ENCODE data around the gene GABBR2.

GABBR2 gene

GRCh38 chr9:98383758-98384157 is 325.0 kb downstream of the GABBR2 start:
- no peak for DNase-seq

DNA sequence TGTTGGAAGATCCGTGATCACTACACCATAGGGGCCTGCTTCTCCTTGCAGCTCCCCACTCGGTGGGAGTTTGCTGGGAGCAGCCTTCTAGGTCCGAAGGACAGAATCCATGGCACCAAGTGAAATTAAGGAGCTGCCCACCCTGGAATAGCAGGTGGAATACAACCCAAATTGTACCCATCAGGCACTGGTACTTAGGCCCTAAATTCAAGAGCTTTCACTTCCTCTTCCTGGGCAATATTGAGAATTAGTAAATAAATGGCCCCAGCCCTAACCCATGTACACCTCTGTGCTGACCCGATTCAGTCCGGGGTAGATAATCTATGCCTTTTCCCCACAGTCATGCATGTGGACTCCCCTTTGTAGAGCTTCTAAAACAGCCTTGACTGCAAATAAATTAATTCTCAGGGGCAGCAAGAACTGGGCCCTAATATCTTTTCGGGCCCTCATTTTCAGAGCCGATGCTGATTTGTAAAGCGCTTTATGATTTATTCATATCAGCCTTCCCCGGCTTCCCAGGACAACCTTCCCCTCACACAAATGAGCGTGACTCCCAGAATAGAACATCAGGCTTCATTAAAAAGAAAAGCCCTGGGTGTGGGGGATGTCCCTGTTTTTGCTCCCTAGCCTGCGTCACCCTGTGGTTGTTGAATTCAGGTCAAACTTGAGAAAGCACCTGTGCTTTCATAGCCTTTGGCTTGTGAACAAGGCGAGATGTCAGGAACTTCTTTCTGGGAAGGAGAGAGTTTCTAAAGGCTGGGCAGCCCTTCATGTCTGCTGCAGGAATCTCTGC is 327.2 kb downstream of the GABBR2 start:
- no peak for DNase-seq

GRCh38 chr9:98380065-98380681 is 328.6 kb downstream of the GABBR2 start:
- DNase-seq = no peak

- DNase-seq = no peak
These were observed 329.2 kb downstream of the GABBR2 start for GRCh38 chr9:98379572-98379971.

- no peak for DNase-seq
These were observed 329.9 kb downstream of the GABBR2 start for GRCh38 chr9:98378794-98379193.

- no peak for DNase-seq
These were observed 330.4 kb downstream of the GABBR2 start for GRCh38 chr9:98378206-98378780.

- DNase-seq = no peak
These were observed 333.5 kb downstream of the GABBR2 start for GRCh38 chr9:98375138-98375726.

DNA sequence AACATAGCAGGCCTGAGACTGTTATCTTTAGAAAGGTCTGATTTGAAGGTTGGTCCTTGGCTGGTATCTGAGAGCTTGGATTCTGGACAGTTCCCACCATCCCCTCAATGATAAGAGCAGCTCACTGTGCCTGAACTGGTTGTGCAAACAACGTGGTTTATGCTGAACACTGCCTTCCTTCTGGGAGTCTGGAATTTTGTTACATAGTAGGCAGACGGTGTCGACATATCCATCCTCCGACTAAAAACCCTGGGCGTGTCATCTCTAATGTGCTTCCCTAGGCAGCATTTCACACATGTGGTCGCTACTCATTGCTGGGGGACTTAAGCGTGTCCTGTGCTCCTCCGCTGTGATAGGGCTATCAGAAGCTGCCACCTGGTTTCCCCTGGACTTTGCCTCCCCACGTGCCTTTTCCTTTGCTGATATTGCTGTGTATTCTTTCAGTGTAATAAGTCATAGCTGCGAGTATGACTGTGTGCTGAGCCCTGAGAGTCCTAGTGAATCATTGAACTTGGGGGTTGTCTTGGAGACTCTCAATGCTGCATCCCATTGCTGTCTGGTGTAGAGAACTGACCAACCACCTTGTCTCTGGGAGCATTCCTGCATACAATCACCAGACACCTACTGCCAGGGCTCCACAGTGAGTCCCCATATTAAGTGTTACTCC is 334.2 kb downstream of the GABBR2 start:
- DNase-seq = no peak

GRCh38 chr9:98373609-98374008 is 335.1 kb downstream of the GABBR2 start:
- no peak for DNase-seq

DNA sequence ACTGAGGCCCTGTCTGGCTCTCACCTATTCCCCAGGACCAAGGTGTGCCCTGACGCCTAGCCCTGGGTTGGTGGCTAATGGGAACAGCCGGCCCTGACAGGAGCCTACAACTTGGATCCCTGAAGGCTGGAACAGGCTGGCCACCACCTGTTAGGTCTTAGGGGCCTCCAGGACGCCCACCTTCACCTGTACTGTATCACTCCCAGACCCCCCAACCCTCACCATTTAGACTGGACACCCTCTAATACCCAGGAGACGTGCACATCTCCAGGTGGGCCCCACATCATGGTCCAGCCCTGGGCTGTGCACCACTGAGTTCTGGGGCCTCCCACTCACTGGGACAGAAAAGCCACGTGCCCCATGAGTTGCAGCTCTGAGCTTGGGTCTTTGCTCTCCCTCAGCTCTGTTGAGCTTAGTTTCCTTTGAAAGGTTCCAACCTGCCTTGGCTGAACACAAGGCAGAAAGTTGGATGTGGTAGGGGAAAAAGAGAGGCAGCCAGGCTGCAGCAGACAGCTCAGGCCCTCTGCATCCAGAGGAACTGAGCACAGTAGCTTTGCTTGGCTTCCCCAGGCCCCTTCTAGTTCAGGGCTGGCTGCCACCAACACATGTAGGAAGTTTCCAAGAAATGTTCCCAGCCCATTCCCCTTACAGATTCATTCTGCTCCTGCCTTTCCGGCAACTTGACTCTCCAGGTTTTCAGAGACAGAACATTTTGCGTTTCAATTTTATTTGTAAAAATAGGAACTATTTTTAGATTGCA is 336.5 kb downstream of the GABBR2 start:
- no peak for DNase-seq

- no peak for DNase-seq
These were observed 337.8 kb downstream of the GABBR2 start for GRCh38 chr9:98370976-98371315.

- no peak for DNase-seq
These were observed 338.3 kb downstream of the GABBR2 start for GRCh38 chr9:98370300-98370975.

- DNase-seq = no peak
These were observed 338.8 kb downstream of the GABBR2 start for GRCh38 chr9:98369896-98370295.

GRCh38 chr9:98369471-98369870 is 339.3 kb downstream of the GABBR2 start:
- DNase-seq = no peak

- DNase-seq = no peak
These were observed 339.7 kb downstream of the GABBR2 start for GRCh38 chr9:98369066-98369425.

GRCh38 chr9:98368366-98369065 is 340.2 kb downstream of the GABBR2 start:
- DNase-seq = no peak

DNA sequence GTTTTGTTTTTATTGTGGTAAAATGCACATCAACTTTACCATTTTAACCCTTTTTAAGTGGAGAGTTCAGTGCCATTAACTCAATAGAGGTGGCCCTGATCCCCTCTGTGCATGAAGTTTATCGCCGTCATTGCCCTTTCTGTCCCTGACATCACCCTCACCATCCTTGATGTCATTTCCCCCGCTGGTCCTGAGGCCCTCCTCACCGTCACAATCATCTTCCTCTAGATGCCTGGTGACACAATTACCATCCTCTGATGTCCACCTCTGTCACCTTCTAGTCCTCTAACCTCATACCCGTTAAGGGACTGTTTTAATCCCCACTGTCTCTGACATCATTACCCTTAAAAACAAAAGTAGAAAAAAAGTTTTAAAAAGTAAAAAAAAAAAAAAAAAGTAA is 340.8 kb downstream of the GABBR2 start:
- DNase-seq = no peak

GRCh38 chr9:98367371-98367900 is 341.3 kb downstream of the GABBR2 start:
- DNase-seq = no peak

- DNase-seq = no peak
These were observed 343.0 kb downstream of the GABBR2 start for GRCh38 chr9:98365781-98366180.

GRCh38 chr9:98365227-98365669 is 343.5 kb downstream of the GABBR2 start:
- no peak for DNase-seq

DNA sequence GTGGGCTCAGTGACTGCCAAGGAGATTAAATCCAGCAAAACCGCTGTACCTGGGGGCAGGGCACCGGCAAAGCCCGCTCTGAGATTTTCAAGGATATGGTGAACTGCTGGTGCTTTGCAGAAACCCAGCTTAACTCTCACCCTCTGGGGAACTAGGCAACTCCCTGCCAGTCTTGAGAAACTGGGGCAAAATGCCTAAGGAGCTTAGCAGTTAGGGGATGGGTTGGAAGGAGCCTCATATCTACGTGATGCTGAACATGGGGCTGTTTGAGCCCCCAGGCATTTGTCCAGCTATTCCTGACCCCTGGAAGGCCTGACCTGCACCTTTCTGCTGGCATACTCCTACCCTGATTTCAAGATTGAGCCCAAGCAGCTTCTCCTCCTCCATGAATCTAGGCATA is 344.6 kb downstream of the GABBR2 start:
- no peak for DNase-seq
